Activated gamma-delta T cell treated with Interleukin-2 at 50 U/mL for 16 hours (primary cell): ENCODE results near the gene DDX21.
"Not testable (repeated sequence)": the region's sequence is repeated elsewhere in the genome, so short reads cannot be mapped to it uniquely, and the experiment has no call there.

Experiments
- DNase-seq: peaks from one replicate; pipeline ENCODE4 v3.0.0-alpha.2; 2020

Gene DDX21

GRCh38 chr10:68955832-68956532, at the start of gene DDX21:
Gene DDX21 (plus strand): TSS chr10:68956170. CDS start chr10:68956226, 56 bp downstream.
- peak; percentile 84 for DNase-seq

GRCh38 chr10:68924593-68924992, 31.4 kb upstream of the DDX21 start:
- DNase-seq, result no peak

GRCh38 chr10:68925489-68925888, 30.5 kb upstream of the DDX21 start:
- DNase-seq, result no peak

- DNase-seq, result not testable (repeated sequence)
Observed at GRCh38 chr10:68929157-68929556, 26.8 kb upstream of the DDX21 start.

GRCh38 chr10:68929888-68930287, 26.1 kb upstream of the DDX21 start:
- DNase-seq, result not testable (repeated sequence)

- not testable (repeated sequence) for DNase-seq
Observed at GRCh38 chr10:68932860-68933259, 23.1 kb upstream of the DDX21 start.

- no peak for DNase-seq
Observed at GRCh38 chr10:68934994-68935393, 21.0 kb upstream of the DDX21 start.

- no peak for DNase-seq
Observed at GRCh38 chr10:68938117-68938516, 17.9 kb upstream of the DDX21 start.

- no peak for DNase-seq
Observed at GRCh38 chr10:68938884-68939283, 17.1 kb upstream of the DDX21 start.

- not testable (repeated sequence) for DNase-seq
Observed at GRCh38 chr10:68940917-68941316, 15.1 kb upstream of the DDX21 start.

GRCh38 chr10:68950598-68950997, 5.4 kb upstream of the DDX21 start:
- DNase-seq, result no peak

- no peak for DNase-seq
Observed at GRCh38 chr10:68954904-68955303, 1.1 kb upstream of the DDX21 start.

GRCh38 chr10:68955355-68955831, 577 bp upstream of the DDX21 start:
- no peak for DNase-seq

- no peak for DNase-seq
Observed at GRCh38 chr10:68957284-68957615, 1.3 kb downstream of the DDX21 start.

GRCh38 chr10:68957654-68958053, 1.7 kb downstream of the DDX21 start:
- DNase-seq, result no peak

GRCh38 chr10:68959695-68960527, 3.9 kb downstream of the DDX21 start:
- DNase-seq, result no peak

- no peak for DNase-seq
Observed at GRCh38 chr10:68963151-68963550, 7.2 kb downstream of the DDX21 start.

GRCh38 chr10:68973975-68974374, 18.0 kb downstream of the DDX21 start:
- no peak for DNase-seq

- DNase-seq, result not testable (repeated sequence)
Observed at GRCh38 chr10:68975936-68976473, 20.0 kb downstream of the DDX21 start.

GRCh38 chr10:68979738-68980137, 23.8 kb downstream of the DDX21 start:
- not testable (repeated sequence) for DNase-seq

- no peak for DNase-seq
Observed at GRCh38 chr10:68981074-68981473, 25.1 kb downstream of the DDX21 start.

- no peak for DNase-seq
Observed at GRCh38 chr10:68982389-68982788, 26.4 kb downstream of the DDX21 start.

GRCh38 chr10:68987611-68988010, 31.6 kb downstream of the DDX21 start:
- DNase-seq, result no peak
